ENCODE results near the gene SDCCAG8. TPM values are rescaled to one million over a fixed set of nuclear protein-coding genes. Genes with fewer than 3 reads are reported as not detected.
A peak's percentile ranks its signal among the peaks of the same experiment; 100 is the strongest.

Gene SDCCAG8
- total RNA-seq, 2 donors from 2014 or later: 49.0 to 56.4 TPM

DNA sequence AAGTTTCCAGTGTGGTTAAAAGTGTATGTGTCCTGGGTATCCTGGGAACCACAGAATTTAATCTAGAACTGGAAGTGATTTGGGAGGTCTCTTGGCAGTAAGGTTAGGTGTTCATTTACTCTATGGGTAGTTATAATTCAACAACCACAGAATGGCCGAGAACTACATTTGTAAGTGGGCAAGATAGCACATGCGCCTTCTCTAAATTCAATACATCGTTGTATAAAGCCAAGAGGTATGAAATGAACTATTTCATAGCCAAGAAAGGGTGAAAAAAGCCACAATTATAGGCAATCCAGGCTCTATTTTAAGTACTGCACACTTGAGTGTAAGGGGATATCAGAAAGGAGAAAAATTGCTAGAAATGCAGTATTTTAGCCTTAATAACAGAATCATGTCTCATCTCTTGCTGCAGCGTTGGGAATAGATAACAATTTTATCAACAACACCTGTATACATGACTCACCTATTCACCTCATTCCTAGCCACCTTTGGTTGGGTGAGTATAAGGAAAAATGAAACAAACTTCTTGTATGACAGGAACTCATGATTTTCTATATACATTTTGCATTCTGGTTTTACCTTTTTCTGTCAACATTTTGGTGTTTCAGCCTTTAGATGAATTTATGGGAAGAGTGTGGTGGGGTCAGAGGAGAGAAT, 4.5 kb downstream of the SDCCAG8 start:
- ATAC-seq (no peak), DNase-seq (no peak)
- peaks cover 28% of the 10 kb centered on the region for H3K4me1 ChIP-seq
- 49 to 57% methylated on average over 4 of the region's 4 CpGs for WGBS, 2 donors
- H3K4me3 ChIP-seq: no peak overlapping the region
- intact Hi-C loops (cut with DNase I): no loop called here
- no peaks in the 10 kb centered on the region for H3K27me3 ChIP-seq
- no peak overlapping the region for H3K27ac ChIP-seq
- H3K36me3 ChIP-seq (replicated peaks in 1 of 2; ENCODE audit: insufficient read depth in 1 of 2, low read depth in 2 of 2): no peaks in the 10 kb centered on the region
- no peaks in the 10 kb centered on the region for H3K9me3 ChIP-seq
- TF ChIP-seq, protein P1, sequence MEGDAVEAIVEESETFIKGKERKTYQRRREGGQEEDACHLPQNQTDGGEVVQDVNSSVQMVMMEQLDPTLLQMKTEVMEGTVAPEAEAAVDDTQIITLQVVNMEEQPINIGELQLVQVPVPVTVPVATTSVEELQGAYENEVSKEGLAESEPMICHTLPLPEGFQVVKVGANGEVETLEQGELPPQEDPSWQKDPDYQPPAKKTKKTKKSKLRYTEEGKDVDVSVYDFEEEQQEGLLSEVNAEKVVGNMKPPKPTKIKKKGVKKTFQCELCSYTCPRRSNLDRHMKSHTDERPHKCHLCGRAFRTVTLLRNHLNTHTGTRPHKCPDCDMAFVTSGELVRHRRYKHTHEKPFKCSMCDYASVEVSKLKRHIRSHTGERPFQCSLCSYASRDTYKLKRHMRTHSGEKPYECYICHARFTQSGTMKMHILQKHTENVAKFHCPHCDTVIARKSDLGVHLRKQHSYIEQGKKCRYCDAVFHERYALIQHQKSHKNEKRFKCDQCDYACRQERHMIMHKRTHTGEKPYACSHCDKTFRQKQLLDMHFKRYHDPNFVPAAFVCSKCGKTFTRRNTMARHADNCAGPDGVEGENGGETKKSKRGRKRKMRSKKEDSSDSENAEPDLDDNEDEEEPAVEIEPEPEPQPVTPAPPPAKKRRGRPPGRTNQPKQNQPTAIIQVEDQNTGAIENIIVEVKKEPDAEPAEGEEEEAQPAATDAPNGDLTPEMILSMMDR (IDR thresholded peaks at IDR 0.05): no peak
- no peak for TF ChIP-seq POLR2A (IDR thresholded peaks at IDR 0.05)

DNA sequence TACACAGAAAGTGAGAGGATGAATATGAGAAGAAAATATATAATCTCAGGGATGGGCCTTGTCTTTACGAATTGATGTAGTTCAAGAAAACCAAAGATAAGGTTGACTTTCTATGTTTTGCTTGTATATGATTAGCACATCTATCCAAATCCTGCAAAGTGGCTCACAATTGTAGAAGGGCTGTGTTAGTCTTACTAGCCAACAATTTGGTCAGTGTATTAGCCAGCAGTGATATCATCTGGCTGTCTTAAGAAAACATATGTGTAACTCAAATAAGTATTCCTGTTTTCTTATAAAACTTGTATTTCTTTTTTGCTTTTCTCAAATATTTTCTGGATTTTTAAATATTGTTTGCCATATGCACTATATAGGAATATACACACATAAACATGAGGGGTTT, 5.5 kb downstream of the SDCCAG8 start:
- WGBS, 2 donors: 80 to 89% methylated on average over 1 of the region's 1 CpG
- DNase-seq (no peak), ATAC-seq (no peak)
- H3K9me3 ChIP-seq: no peaks in the 10 kb centered on the region
- H3K4me1 ChIP-seq: peaks cover 28% of the 10 kb centered on the region
- H3K36me3 ChIP-seq (replicated peaks in 1 of 2; ENCODE audit: insufficient read depth in 1 of 2, low read depth in 2 of 2): no peaks in the 10 kb centered on the region
- intact Hi-C loops (cut with DNase I): no loop called here
- TF ChIP-seq, protein P1 (IDR thresholded peaks at IDR 0.05): no peak
- no peak for TF ChIP-seq POLR2A (IDR thresholded peaks at IDR 0.05)
- no peaks in the 10 kb centered on the region for H3K27me3 ChIP-seq
- H3K27ac ChIP-seq: no peak overlapping the region
- no peak overlapping the region for H3K4me3 ChIP-seq

DNA sequence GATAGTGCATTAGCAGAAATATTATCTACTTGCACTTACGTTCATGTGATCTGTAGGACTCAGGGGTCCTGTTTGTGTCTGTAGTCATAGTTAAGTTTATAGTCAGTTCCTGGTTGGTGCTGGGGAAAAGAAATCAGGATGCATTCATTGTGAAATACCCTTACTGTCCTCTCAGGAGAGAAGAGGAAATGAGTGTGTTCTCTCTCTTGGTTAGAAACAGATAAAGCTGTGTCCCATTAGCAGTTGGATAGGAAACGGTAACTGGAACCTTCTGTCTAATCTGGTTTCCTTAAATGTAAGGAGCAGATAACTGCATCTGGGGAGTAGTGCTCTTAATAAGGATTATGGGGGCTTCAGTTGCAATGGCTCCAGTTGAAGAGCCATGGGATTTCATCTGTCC, 8.9 kb downstream of the SDCCAG8 start:
- no peak for DNase-seq
- H3K4me1 ChIP-seq: peaks cover 32% of the 10 kb centered on the region
- H3K27me3 ChIP-seq: no peaks in the 10 kb centered on the region
- peak in 1 of 3 donors; percentile 13 for TF ChIP-seq POLR2A (IDR thresholded peaks at IDR 0.05)
- TF ChIP-seq, protein P1 (IDR thresholded peaks at IDR 0.05): no peak
- WGBS, 2 donors: 65 to 75% methylated on average over 2 of the region's 2 CpGs
- peak overlapping the region in 2 of 4 donors; percentile 1 to 42 for H3K27ac ChIP-seq
- intact Hi-C loops (cut with DNase I): no loop called here
- ATAC-seq: no peak
- no peaks in the 10 kb centered on the region for H3K9me3 ChIP-seq
- no peak overlapping the region for H3K4me3 ChIP-seq
- no peaks in the 10 kb centered on the region for H3K36me3 ChIP-seq (replicated peaks in 1 of 2; ENCODE audit: insufficient read depth in 1 of 2, low read depth in 2 of 2)

DNA sequence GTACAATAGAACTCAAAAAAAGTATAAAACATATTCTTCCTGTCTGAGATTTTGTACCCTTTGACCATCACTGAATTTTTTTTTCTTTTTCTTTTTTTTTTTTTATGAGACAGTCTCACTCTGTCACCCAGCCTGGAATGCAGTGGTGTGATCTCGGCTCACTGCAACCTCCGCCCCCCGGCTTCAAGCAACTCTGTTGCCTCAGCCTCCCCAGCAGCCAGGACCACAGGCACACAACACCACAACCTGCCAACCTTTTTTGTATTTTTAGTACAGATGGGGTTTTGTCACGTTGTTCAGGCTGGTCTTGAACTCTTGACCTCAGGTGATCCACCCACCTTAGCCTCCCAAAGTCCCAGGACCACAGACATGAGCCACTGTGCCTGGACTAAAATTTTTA, 10.4 kb downstream of the SDCCAG8 start:
- no peaks in the 10 kb centered on the region for H3K9me3 ChIP-seq
- WGBS, 2 donors: 94 to 100% methylated on average over 4 of the region's 4 CpGs
- H3K27ac ChIP-seq: no peak overlapping the region
- no peak for DNase-seq
- no peaks in the 10 kb centered on the region for H3K27me3 ChIP-seq
- ATAC-seq: no peak
- H3K4me3 ChIP-seq: no peak overlapping the region
- intact Hi-C loops (cut with DNase I): no loop called here
- TF ChIP-seq, protein P1 (IDR thresholded peaks at IDR 0.05): no peak
- no peak for TF ChIP-seq POLR2A (IDR thresholded peaks at IDR 0.05)
- no peaks in the 10 kb centered on the region for H3K36me3 ChIP-seq (replicated peaks in 1 of 2; ENCODE audit: insufficient read depth in 1 of 2, low read depth in 2 of 2)
- peaks cover 36% of the 10 kb centered on the region for H3K4me1 ChIP-seq

DNA sequence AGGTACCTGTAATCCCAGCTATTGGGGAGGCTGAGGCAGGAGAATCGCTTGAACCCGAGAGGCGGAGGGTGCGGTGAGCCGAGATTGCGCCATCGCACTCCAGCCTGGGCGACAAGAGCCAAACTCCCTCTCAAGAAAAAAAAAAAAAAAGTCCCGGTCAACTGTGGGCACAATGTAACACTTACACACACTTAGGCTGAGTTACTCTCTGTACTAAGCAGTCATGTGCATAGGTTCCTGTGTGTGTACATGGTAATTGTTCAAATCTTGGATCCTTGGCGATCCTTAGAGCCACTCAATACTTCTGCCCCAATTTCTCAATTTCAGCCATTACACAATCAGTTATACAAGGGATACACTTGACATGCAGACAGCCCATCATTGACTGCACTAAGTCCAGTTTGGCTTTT, 11.6 kb downstream of the SDCCAG8 start:
- H3K36me3 ChIP-seq (replicated peaks in 1 of 2; ENCODE audit: insufficient read depth in 1 of 2, low read depth in 2 of 2): peaks cover 0 to 6% of the 10 kb centered on the region in 2 donors
- no peak overlapping the region for H3K4me3 ChIP-seq
- H3K27me3 ChIP-seq: no peaks in the 10 kb centered on the region
- TF ChIP-seq POLR2A (IDR thresholded peaks at IDR 0.05): no peak
- TF ChIP-seq, protein P1 (IDR thresholded peaks at IDR 0.05): no peak
- 81 to 90% methylated on average over 10 of the region's 10 CpGs for WGBS, 2 donors
- peak in 1 of 4 donors; percentile 16 for DNase-seq
- peak; percentile 33 for ATAC-seq
- H3K27ac ChIP-seq: peak overlapping the region in 3 of 4 donors; percentile 1 to 77 (median 54)
- no peaks in the 10 kb centered on the region for H3K9me3 ChIP-seq
- H3K4me1 ChIP-seq: peaks cover 36% of the 10 kb centered on the region
- intact Hi-C loops (cut with DNase I): no loop called here

Measured in body of pancreas (tissue), 4 donors.